ENCODE results near the gene CARD11.

GRCh38 chr7:2864204-2864985 is 179.3 kb downstream of the CARD11 start:
- TF ChIP-seq POLR2A (IDR thresholded peaks at IDR 0.05) (no peak), CTCF (IDR thresholded peaks at IDR 0.05) (no peak)
